H9 (cell line): ENCODE results near the gene AK9. TPM values are rescaled to one million over a fixed set of nuclear protein-coding genes. Genes with fewer than 3 reads are reported as not detected.

Experiments
- DNase-seq: peaks from one replicate; pipeline ENCODE4 v3.0.0-alpha.2; 2017
- H2AFZ ChIP-seq: one replicate; pipeline ENCODE4 v1.6.1; 2013; ENCODE audit warnings: mild to moderate bottlenecking, low read length, control low read depth, moderate library complexity
- H2AK5ac ChIP-seq: 2 replicates; pipeline ENCODE4 v1.6.1; 2013; ENCODE audit warnings: low read length, control low read depth, mixed read lengths; ENCODE audit not compliant: insufficient read length
- H2BK120ac ChIP-seq: one replicate; pipeline ENCODE4 v1.6.1; 2013; ENCODE audit warnings: low read depth, mild to moderate bottlenecking, low read length, control low read depth, inconsistent platforms; ENCODE audit not compliant: poor library complexity, severe bottlenecking
- H2BK12ac ChIP-seq: 2 replicates; pipeline ENCODE4 v1.6.1; 2013; ENCODE audit warnings: low read length, control low read depth, mixed read lengths, low read depth; ENCODE audit not compliant: insufficient read length
- H2BK15ac ChIP-seq: 2 replicates; pipeline ENCODE4 v1.6.1; 2013; ENCODE audit warnings: low read depth, low read length, control low read depth
- H2BK20ac ChIP-seq: one replicate; pipeline ENCODE4 v1.6.1; 2013; ENCODE audit warnings: low read depth, mild to moderate bottlenecking, low read length, control low read depth, inconsistent platforms; ENCODE audit not compliant: poor library complexity, severe bottlenecking
- H2BK5ac ChIP-seq: 2 replicates; pipeline ENCODE4 v1.6.1; 2013; ENCODE audit warnings: low read length, control low read depth, mixed read lengths; ENCODE audit not compliant: insufficient read length
- H3K14ac ChIP-seq: 2 replicates; pipeline ENCODE4 v1.6.1; 2013; ENCODE audit warnings: low read length, control low read depth; ENCODE audit not compliant: insufficient read depth
- H3K18ac ChIP-seq: 2 replicates; pipeline ENCODE4 v1.6.1; 2013; ENCODE audit warnings: low read depth, mild to moderate bottlenecking, mixed read lengths, low read length, control low read depth; ENCODE audit not compliant: insufficient read length
- H3K23ac ChIP-seq: 2 replicates; pipeline ENCODE4 v1.6.1; 2013; ENCODE audit warnings: low read length, control low read depth, mixed read lengths, low read depth; ENCODE audit not compliant: insufficient read length
- H3K23me2 ChIP-seq: 2 replicates; pipeline ENCODE4 v1.6.1; 2013; ENCODE audit warnings: low read depth, mild to moderate bottlenecking, mixed read lengths, low read length, control low read depth; ENCODE audit not compliant: insufficient read length, poor library complexity, severe bottlenecking
- H3K27ac ChIP-seq: 2 replicates; pipeline ENCODE4 v1.5.1; 2013; ENCODE audit warnings: low read length, control low read depth, mixed read lengths, low read depth; ENCODE audit not compliant: insufficient read length
- H3K27me3 ChIP-seq: 2 replicates; pipeline ENCODE4 v1.6.1; 2013; ENCODE audit warnings: low read length, control low read depth, inconsistent platforms; ENCODE audit not compliant: insufficient read depth
- H3K4ac ChIP-seq: 2 replicates; pipeline ENCODE4 v1.6.1; 2013; ENCODE audit warnings: low read depth, mild to moderate bottlenecking, control low read depth, inconsistent platforms, low read length, moderate library complexity
- H3K4me1 ChIP-seq: 2 replicates; pipeline ENCODE4 v1.6.1; 2013; ENCODE audit warnings: low read length, control low read depth, inconsistent platforms; ENCODE audit not compliant: insufficient read depth
- H3K4me2 ChIP-seq: 2 replicates; pipeline ENCODE4 v1.6.1; 2013; ENCODE audit warnings: low read length, control low read depth, mixed read lengths; ENCODE audit not compliant: insufficient read length, insufficient read depth
- H3K56ac ChIP-seq: 2 replicates; pipeline ENCODE4 v1.6.1; 2013; ENCODE audit warnings: low read depth, mild to moderate bottlenecking, mixed read lengths, low read length, control low read depth; ENCODE audit not compliant: insufficient read length
- H3K79me1 ChIP-seq: 2 replicates; pipeline ENCODE4 v1.6.1; 2013; ENCODE audit warnings: low read depth, mild to moderate bottlenecking, moderate library complexity, low read length, control low read depth, inconsistent platforms; ENCODE audit not compliant: insufficient read depth, poor library complexity, severe bottlenecking
- H3K79me2 ChIP-seq: 2 replicates; pipeline ENCODE4 v1.6.1; 2013; ENCODE audit warnings: low read length, control low read depth, inconsistent platforms; ENCODE audit not compliant: insufficient read depth
- H3K9ac ChIP-seq: 2 replicates; pipeline ENCODE4 v1.6.1; 2013; ENCODE audit warnings: low read length, control low read depth, mixed read lengths; ENCODE audit not compliant: insufficient read length; ENCODE audit errors: extremely low read depth
- H3K9me3 ChIP-seq: one replicate; pipeline ENCODE4 v1.6.1; 2013; ENCODE audit warnings: low read depth, low read length, inconsistent platforms; ENCODE audit not compliant: control insufficient read depth
- H3T11ph ChIP-seq: one replicate; pipeline ENCODE4 v1.6.1; 2013; ENCODE audit warnings: mild to moderate bottlenecking, low read length, control low read depth, inconsistent platforms
- H4K20me1 ChIP-seq: one replicate; pipeline ENCODE4 v1.6.1; 2013; ENCODE audit not compliant: control insufficient read depth, insufficient read length, insufficient read depth
- H4K5ac ChIP-seq: 2 replicates; pipeline ENCODE4 v1.6.1; 2013; ENCODE audit warnings: low read depth, mild to moderate bottlenecking, mixed read lengths, low read length, control low read depth; ENCODE audit not compliant: insufficient read length
- H4K8ac ChIP-seq: replicated peaks from 2 replicates; pipeline ENCODE4 v1.6.1; 2013; ENCODE audit warnings: low read length, control low read depth, mixed read lengths, low read depth; ENCODE audit not compliant: insufficient read length
- H4K91ac ChIP-seq: 2 replicates; pipeline ENCODE4 v1.6.1; 2013; ENCODE audit warnings: low read depth, mild to moderate bottlenecking, moderate library complexity, mixed read lengths, low read length, control low read depth; ENCODE audit not compliant: insufficient read length
- H3K27ac Mint-ChIP-seq, 3 experiments: 2 replicates in 2 of 3; 3 replicates in 1 of 3; pipeline ENCODE4 v1.8.0; 2020 to 2021; ENCODE audit warnings: mixed read lengths in 3 of 3, mild to moderate bottlenecking in 1 of 3, moderate library complexity in 1 of 3
- H3K27me3 Mint-ChIP-seq: 2 replicates; pipeline ENCODE4 v1.8.0; 2021; ENCODE audit warnings: low read depth, mild to moderate bottlenecking, moderate library complexity, mixed read lengths
- H3K36me3 Mint-ChIP-seq, 3 experiments: 2 replicates in 2 of 3; 3 replicates in 1 of 3; pipeline ENCODE4 v1.8.0; 2020 to 2021; ENCODE audit warnings: low read depth in 3 of 3, mixed read lengths in 3 of 3; ENCODE audit not compliant: insufficient read depth in 1 of 3
- H3K4me1 Mint-ChIP-seq, 2 experiments: 2 replicates each; pipeline ENCODE4 v1.8.0; 2020; ENCODE audit warnings: mixed read lengths in 2 of 2
- H3K4me3 Mint-ChIP-seq, 2 experiments: 2 replicates in 1 of 2; 3 replicates in 1 of 2; pipeline ENCODE4 v1.8.0; 2020 to 2021; ENCODE audit warnings: mild to moderate bottlenecking in 2 of 2, mixed read lengths in 2 of 2, moderate library complexity in 1 of 2
- H3K9me3 Mint-ChIP-seq, 2 experiments: 2 replicates in 1 of 2; 3 replicates in 1 of 2; pipeline ENCODE4 v1.8.0; 2020; ENCODE audit warnings: mild to moderate bottlenecking in 2 of 2, mixed read lengths in 2 of 2, moderate library complexity in 1 of 2
- CTCF ChIP-seq: fragments of 200-600 bp; sonication (generic); conservative IDR thresholded peaks from 3 replicates; pipeline ENCODE4 v1.8.0; 2021; ENCODE audit warnings: antibody characterized with exemption, mild to moderate bottlenecking
- WGBS: extraction: QIAGEN DNeasy Blood & Tissue Kit; methylation state at CpG from one replicate; pipeline ENCODE4 v1.1.7; 2013; ENCODE audit warnings: missing lambda C conversion rate, low lambda C conversion rate, mixed read lengths; ENCODE audit not compliant: insufficient read length; ENCODE audit errors: extremely low coverage; 5-methylcytosine and 5-hydroxymethylcytosine counted together
- total RNA-seq: library from RNA; stranded (reverse); gene quantifications from 2 replicates; pipeline ENCODE4 v1.2.1, GENCODE V29; 2021

The AK9 gene
- total RNA-seq, 1 experiment from 2014 or later = 2.3 TPM

GRCh38 chr6:109448615-109449014, 242.4 kb downstream of the AK9 start:
- Mint-ChIP-seq H3K36me3 (peaks cover 19 to 77% (median 57%) of the 10 kb centered on the region in 3 experiments), H3K9me3 (no peaks in the 10 kb centered on the region; a peak in 1 of 5 replicates), H3K27me3 (no peaks in the 10 kb centered on the region), H3K27ac (peak overlapping the region in 2 of 3 experiments; percentile 25 to 85; a peak in 2 of 7 replicates), H3K4me3 (no peak overlapping the region), H3K4me1 (no peaks in the 10 kb centered on the region)
- Histone ChIP-seq H3K56ac (no peak overlapping the region), H2BK120ac (no peak overlapping the region), H2BK5ac (no peak overlapping the region), H4K8ac (no peak overlapping the region), H3K23ac (no peak overlapping the region), H2BK12ac (no peak overlapping the region), H2AFZ (no peak overlapping the region), H3K27me3 (no peaks in the 10 kb centered on the region), H4K5ac (no peak overlapping the region), H3K23me2 (no peaks in the 10 kb centered on the region), H2BK20ac (no peak overlapping the region), H3K18ac (no peak overlapping the region), H4K91ac (no peak overlapping the region), H3K9me3 (no peaks in the 10 kb centered on the region), H3K4me1 (no peaks in the 10 kb centered on the region), H3K9ac (no peak overlapping the region), H3K79me2 (no peaks in the 10 kb centered on the region), H3T11ph (no peak overlapping the region), H3K4me2 (no peak overlapping the region), H3K4ac (no peak overlapping the region), H4K20me1 (no peaks in the 10 kb centered on the region), H3K14ac (no peak overlapping the region), H3K79me1 (no peaks in the 10 kb centered on the region), H2AK5ac (no peak overlapping the region), H2BK15ac (no peak overlapping the region), H3K27ac (no peak overlapping the region)
- no peak for TF ChIP-seq CTCF
- WGBS = no CpG with 5 or more reads among the region's 7 CpGs
- no peak for DNase-seq
